Measurements from ENCODE around the gene ARHGEF10L.

The ARHGEF10L gene

DNA sequence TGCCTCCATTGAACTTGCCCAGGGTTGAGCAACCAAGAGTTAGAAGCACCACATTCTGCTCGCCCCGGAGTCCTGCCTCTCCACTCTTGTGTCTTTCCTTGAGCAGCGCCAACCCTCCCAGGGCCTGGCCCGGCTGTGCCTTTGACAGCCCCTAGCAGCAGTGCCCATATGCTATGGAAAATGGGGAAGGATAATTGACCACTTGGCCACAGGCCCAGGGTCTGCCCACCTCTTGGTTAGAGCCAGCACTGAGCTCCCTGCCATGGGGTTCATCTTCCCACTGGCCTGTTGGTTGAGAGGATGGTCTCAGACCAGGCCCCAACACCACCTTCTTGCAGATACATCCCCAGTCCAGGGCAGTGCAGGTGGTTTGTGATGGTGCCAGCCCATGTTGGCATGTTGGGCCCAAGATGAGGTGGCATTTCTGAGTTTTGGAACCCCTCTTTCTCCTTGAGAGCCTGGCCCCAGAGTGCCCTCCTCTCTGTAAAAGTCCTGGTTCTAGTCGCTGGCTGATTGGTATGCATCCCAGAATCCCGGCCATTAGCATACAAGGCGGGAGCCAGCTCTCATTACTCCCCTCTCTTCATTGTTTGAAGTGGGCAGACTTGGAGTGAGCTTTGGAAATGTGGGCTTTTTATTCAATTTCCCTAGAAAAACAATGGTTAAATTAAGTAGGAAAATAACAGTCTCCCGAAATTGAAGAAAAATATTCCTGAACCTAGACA lies 7.6 kb downstream of the ARHGEF10L start:
- TF ChIP-seq, protein P1, sequence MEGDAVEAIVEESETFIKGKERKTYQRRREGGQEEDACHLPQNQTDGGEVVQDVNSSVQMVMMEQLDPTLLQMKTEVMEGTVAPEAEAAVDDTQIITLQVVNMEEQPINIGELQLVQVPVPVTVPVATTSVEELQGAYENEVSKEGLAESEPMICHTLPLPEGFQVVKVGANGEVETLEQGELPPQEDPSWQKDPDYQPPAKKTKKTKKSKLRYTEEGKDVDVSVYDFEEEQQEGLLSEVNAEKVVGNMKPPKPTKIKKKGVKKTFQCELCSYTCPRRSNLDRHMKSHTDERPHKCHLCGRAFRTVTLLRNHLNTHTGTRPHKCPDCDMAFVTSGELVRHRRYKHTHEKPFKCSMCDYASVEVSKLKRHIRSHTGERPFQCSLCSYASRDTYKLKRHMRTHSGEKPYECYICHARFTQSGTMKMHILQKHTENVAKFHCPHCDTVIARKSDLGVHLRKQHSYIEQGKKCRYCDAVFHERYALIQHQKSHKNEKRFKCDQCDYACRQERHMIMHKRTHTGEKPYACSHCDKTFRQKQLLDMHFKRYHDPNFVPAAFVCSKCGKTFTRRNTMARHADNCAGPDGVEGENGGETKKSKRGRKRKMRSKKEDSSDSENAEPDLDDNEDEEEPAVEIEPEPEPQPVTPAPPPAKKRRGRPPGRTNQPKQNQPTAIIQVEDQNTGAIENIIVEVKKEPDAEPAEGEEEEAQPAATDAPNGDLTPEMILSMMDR (IDR thresholded peaks at IDR 0.05; ENCODE audit: insufficient read depth, low read depth, low read length, missing control alignments): no peak
- DNase-seq (ENCODE audit: low read depth): no peak
- no peak overlapping the region for H3K4me3 ChIP-seq (ENCODE audit: low read length)

DNA sequence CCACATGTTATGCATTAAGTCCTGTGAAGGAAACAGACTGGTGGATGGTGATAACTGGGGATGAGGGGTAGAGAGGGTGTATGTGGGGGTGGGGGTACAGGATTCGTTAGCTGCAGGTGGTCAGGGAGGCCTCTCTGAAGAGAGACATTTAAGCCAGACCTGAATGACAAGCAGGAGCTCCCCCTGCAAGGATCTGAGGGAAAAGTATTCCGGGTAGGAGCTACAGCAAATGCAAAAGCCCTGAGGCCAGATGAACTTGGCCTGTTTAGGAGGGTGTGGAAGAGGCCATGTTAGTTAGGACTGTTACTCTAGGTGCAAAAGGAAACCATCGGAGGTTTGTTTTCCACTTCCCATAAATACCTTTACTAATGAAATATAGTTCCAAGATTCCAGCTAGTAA lies 9.9 kb downstream of the ARHGEF10L start:
- TF ChIP-seq, protein P1 (IDR thresholded peaks at IDR 0.05; ENCODE audit: insufficient read depth, low read depth, low read length, missing control alignments): no peak
- H3K4me3 ChIP-seq (ENCODE audit: low read length): no peak overlapping the region
- no peak for DNase-seq (ENCODE audit: low read depth)

DNA sequence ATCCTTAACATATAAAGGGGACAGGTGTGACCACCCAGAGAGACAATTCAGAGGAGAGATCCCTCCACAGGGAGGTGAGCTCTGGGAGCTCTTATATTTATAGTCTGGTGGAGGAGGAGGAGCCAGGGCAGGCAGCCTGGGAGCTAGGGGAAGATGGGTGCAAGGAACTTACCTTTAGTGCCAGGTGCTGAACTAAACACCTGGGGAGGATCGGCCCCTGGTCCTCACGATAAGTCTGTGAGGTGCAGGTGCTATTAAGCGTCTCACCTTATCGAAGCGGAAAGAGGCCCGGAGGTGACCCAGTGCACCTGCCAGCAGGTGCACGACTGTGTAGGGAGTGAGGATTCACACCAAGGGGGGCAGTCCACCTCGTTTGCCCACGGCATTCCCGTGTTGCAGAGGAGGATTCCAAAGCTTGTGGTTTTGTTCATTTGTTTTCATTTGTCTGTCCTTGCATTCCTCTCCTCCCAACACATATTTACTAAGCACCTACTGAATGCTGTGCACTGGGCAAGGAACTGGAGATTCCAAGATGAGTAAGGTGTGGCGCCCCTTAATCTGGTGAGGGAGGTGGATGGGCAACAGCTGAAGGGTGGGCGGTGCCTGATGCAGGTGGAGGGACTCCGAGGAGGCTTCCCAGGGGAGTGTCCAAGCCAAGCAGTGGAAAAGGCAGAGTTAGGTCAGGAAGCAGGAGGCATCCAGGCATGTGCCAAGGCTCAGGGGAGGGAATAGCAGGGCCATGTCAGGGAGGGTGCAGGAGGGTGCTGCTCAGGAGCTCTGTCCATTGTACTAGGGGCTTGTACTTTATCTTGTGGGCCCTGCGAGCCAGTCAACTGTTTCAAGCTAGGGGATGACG lies 11.5 kb downstream of the ARHGEF10L start:
- no peak for DNase-seq (ENCODE audit: low read depth)
- TF ChIP-seq, protein P1 (IDR thresholded peaks at IDR 0.05; ENCODE audit: insufficient read depth, low read depth, low read length, missing control alignments): no peak
- no peak overlapping the region for H3K4me3 ChIP-seq (ENCODE audit: low read length)

DNA sequence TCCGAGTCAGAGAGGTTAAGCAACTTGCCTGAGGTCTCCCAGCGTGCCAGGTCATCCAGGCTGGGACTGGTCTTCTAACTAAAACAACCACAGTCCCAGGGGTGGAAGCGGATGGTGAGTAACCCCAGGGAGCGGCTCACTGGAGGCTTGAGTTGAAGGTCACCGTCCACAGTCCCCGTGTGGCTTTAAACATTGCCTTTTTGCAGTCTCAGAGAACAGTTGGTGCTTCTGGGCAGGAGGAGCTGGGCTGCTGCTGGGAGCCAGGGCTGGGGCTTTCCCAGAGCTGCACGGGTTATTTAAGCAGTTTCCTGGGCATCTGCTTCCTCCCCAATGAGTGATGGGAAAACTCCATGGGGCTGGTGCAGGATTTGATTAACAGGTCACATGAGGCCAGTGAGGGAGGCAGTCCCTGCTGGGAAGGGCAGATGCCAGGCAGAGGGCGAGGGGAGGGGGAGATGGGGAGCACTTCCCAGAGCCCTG lies 12.3 kb downstream of the ARHGEF10L start:
- TF ChIP-seq, protein P1 (IDR thresholded peaks at IDR 0.05; ENCODE audit: insufficient read depth, low read depth, low read length, missing control alignments): no peak
- DNase-seq (ENCODE audit: low read depth): peak; percentile 38
- no peak overlapping the region for H3K4me3 ChIP-seq (ENCODE audit: low read length)

DNA sequence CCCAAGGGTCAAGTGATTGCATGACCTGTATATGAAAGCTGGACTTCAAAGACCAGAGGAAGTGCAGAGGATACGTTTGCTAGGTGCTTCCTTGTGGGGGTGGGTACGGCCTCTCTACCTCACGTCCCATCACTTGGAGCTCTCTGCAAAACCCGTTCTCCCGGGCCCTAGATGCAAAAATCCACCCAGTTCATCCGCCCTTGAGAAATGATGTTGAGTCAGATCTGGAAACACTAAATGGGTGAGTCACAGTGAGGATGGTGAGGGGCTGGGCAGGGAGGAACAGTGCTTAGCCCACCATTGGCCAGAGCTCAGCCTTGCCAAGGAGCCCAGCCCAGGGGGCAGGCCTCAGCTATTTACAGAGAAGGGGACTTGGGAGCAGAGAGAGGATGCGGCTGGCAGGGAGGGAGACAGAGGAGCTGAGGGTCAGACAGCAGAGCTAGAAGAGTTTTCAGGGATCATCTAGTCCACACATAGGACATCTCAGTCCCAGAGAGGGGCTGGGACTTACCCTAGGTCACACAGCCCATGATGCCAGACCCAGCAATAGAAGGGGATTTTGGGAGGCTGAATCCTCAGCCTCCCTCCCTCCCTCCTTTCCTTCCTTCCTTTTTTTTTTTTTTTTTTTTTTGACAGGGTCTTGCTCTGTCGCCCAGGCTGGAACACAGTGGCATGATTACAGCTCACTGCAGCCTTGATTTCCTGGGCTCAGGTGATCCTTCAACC lies 14.6 kb downstream of the ARHGEF10L start:
- peak; percentile 97 for DNase-seq (ENCODE audit: low read depth)
- TF ChIP-seq, protein P1 (IDR thresholded peaks at IDR 0.05; ENCODE audit: insufficient read depth, low read depth, low read length, missing control alignments): no peak
- H3K4me3 ChIP-seq (ENCODE audit: low read length): no peak overlapping the region

DNA sequence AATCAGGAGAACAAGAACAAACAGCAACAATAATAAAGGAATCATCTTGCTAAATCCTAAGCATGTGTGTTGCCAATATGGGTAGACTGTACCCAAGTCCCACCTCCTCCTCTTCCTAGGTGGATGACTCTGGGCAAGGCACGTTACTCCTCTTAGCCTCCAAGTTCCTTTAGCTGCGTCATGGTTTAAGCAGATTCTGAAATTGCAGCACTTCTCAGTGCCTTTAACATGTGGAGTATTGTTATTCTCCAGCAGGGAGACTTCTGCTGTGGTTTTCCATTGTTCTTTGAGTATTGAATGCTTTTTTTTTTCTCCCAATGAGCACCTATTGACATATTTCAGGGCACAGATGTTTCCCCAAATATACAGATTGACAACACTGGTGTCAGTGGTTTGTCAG lies 15.5 kb downstream of the ARHGEF10L start:
- no peak overlapping the region for H3K4me3 ChIP-seq (ENCODE audit: low read length)
- TF ChIP-seq, protein P1 (IDR thresholded peaks at IDR 0.05; ENCODE audit: insufficient read depth, low read depth, low read length, missing control alignments): no peak
- no peak for DNase-seq (ENCODE audit: low read depth)

Measured in epithelial cell of esophagus (primary cell).